Stimulated activated naive CD8-positive, alpha-beta T cell treated with anti-CD3 and anti-CD28 coated beads, Interleukin-15, amount 100 ng/mL, for 72 hours (primary cell): Measurements from ENCODE around the gene HBA1.
A peak's percentile ranks its signal among the peaks of the same experiment; 100 is the strongest.
"Not testable (repeated sequence)": the region's sequence is repeated elsewhere in the genome, so short reads cannot be mapped to it uniquely, and the experiment has no call there.

ENCODE experiments used
- ATAC-seq: fragments of 150-1000 bp; cut with Tn5 transposase; 2 replicates; pipeline ENCODE4 v1.10.0; 2021; ENCODE audit warnings: mild to moderate bottlenecking, moderate library complexity
- DNase-seq, 2 donors: peaks; one replicate each; pipeline ENCODE4 v3.0.0; 2021 to 2022
- H3K27ac Mint-ChIP-seq, 2 donors: one replicate each; pipeline ENCODE4 v1.8.0; 2022; ENCODE audit warnings: mild to moderate bottlenecking in 2 of 2, mixed read lengths in 2 of 2, moderate library complexity in 2 of 2
- H3K27me3 Mint-ChIP-seq: one replicate; pipeline ENCODE4 v1.8.0; 2022; ENCODE audit warnings: mixed read lengths
- H3K4me1 Mint-ChIP-seq: one replicate; pipeline ENCODE4 v1.8.0; 2022; ENCODE audit warnings: mild to moderate bottlenecking, mixed read lengths
- H3K4me3 Mint-ChIP-seq, 2 donors: one replicate each; pipeline ENCODE4 v1.8.0; 2022; ENCODE audit warnings: mild to moderate bottlenecking in 2 of 2, mixed read lengths in 2 of 2, moderate library complexity in 1 of 2
- H3K9me3 Mint-ChIP-seq, 2 donors: one replicate each; pipeline ENCODE4 v1.8.0; 2022; ENCODE audit warnings: mixed read lengths in 2 of 2

HBA1 gene

DNA sequence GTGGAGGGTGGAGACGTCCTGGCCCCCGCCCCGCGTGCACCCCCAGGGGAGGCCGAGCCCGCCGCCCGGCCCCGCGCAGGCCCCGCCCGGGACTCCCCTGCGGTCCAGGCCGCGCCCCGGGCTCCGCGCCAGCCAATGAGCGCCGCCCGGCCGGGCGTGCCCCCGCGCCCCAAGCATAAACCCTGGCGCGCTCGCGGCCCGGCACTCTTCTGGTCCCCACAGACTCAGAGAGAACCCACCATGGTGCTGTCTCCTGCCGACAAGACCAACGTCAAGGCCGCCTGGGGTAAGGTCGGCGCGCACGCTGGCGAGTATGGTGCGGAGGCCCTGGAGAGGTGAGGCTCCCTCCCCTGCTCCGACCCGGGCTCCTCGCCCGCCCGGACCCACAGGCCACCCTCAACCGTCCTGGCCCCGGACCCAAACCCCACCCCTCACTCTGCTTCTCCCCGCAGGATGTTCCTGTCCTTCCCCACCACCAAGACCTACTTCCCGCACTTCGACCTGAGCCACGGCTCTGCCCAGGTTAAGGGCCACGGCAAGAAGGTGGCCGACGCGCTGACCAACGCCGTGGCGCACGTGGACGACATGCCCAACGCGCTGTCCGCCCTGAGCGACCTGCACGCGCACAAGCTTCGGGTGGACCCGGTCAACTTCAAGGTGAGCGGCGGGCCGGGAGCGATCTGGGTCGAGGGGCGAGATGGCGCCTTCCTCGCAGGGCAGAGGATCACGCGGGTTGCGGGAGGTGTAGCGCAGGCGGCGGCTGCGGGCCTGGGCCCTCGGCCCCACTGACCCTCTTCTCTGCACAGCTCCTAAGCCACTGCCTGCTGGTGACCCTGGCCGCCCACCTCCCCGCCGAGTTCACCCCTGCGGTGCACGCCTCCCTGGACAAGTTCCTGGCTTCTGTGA is at the start of gene HBA1:
Gene HBA1, plus strand, starts transcription at position 204 of the 906 bp plus-strand sequence. Its CDS starts 37 bp downstream, at position 241.
- H3K27me3 Mint-ChIP-seq: peaks cover 53% of the 10 kb centered on the region
- ATAC-seq: peak; percentile 32

DNA sequence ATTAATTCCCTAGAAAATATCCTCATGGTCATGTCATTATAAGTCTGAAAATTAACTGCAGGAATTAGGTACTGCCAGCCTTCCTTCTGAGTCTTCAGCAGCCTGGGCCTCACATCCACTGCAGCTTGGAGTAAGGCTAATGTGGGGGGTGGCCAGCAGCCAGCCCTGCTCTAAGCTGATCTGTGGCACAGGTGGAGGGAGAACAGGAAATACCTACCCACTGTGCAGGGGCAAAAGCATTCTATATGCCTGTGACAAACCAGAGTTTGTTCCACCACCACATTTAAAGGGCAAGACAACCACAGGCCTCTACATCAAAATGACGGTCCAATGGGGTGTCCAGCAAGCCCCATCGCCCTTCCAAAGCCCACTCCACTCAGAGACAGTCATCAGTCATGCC is 47.4 kb upstream of the HBA1 start:
- Mint-ChIP-seq H3K27me3 (no peaks in the 10 kb centered on the region), H3K27ac (no peak overlapping the region), H3K4me3 (no peak overlapping the region), H3K9me3 (no peaks in the 10 kb centered on the region), H3K4me1 (peaks cover 44% of the 10 kb centered on the region)
- ATAC-seq (peak; percentile 63), DNase-seq (no peak)

More for the DNA sequence above, at the start of gene HBA1:
- Mint-ChIP-seq H3K27ac (peak within 1 kb of the TSS in 1 of 2 donors; percentile 63), H3K4me3 (peak within 1 kb of the TSS; percentile 19 to 24), H3K4me1 (peaks cover 37% of the 10 kb centered on the region)
- H3K9me3 Mint-ChIP-seq, DNase-seq: not testable (repeated sequence)

DNA sequence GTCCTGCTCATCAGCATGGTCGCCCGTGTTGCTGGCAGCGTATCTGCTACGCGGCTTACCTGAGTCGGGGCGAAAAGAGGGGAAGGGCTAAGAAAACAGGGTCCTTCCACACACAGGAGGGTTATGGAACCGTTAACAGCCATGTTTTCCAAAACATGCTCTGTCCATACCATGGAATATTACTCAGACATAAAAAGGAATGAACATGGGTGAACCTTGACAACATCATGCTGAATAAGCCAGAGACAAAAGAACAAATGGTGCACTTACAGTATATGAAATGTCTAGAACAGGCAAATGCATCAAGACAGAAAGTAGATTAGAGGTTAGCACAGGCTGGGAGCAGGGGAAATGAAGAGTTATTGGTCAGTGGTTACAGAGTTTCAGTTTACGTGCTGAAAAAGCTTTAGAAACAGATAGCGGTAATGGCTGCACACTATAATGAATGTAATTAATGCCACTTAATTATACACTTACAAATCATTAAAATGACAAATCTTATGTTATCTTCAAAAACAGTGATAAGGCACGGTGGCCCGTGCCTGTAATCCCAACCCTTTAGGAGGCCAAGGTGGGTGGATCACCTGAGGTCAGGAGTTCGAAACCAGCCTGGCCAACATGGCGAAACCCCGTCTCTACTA is 45.8 kb upstream of the HBA1 start:
- Mint-ChIP-seq H3K27me3 (no peaks in the 10 kb centered on the region), H3K4me3 (no peak overlapping the region), H3K9me3 (no peaks in the 10 kb centered on the region), H3K27ac (no peak overlapping the region), H3K4me1 (peaks cover 56% of the 10 kb centered on the region)
- DNase-seq: no peak
- peak; percentile 40 for ATAC-seq

DNA sequence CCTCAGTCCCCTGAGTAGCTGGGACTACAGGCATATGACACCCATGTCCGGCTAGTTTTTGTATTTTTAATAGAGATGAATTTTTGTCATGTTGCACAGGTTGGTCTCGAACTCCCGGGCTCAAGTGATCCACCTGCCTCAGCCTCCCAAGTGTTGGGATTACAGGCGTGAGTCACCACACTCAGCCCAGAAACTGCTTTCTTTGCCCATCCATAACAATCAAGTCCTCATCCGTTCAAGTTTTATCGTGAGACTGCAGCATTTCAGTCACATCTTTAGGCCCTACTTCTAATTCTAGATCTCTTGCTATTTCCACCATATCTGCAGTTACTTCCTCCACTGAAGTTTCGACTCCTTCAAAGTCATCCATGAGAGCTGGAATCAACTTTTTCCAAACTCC is 44.4 kb upstream of the HBA1 start:
- peak overlapping the region in 1 of 2 donors; percentile 14 for H3K27ac Mint-ChIP-seq
- no peaks in the 10 kb centered on the region for H3K9me3 Mint-ChIP-seq
- ATAC-seq: no peak
- H3K27me3 Mint-ChIP-seq: no peaks in the 10 kb centered on the region
- no peak overlapping the region for H3K4me3 Mint-ChIP-seq
- peaks cover 60% of the 10 kb centered on the region for H3K4me1 Mint-ChIP-seq
- DNase-seq: no peak

DNA sequence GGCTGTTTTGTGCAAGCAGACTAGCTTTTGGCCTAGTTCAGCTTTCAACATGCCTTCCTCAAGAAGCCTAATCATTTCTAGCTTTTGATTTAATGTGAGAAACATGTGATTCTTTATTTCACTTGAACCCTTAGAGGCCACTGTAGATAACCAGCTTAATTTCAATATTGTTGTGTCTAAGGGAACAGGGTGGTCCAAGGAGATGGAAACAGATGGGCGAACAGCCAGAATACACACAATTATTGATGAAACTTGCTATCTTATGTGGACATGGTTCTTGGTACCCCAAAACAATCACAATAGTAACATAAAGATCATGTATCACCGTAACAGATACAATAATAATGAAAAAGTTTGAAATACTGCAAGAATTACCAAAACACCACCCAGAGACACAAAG is 42.8 kb upstream of the HBA1 start:
- no peak for ATAC-seq
- H3K9me3 Mint-ChIP-seq: no peaks in the 10 kb centered on the region
- no peak overlapping the region for H3K4me3 Mint-ChIP-seq
- H3K27me3 Mint-ChIP-seq: no peaks in the 10 kb centered on the region
- no peak overlapping the region for H3K27ac Mint-ChIP-seq
- no peak for DNase-seq
- H3K4me1 Mint-ChIP-seq: peaks cover 72% of the 10 kb centered on the region

DNA sequence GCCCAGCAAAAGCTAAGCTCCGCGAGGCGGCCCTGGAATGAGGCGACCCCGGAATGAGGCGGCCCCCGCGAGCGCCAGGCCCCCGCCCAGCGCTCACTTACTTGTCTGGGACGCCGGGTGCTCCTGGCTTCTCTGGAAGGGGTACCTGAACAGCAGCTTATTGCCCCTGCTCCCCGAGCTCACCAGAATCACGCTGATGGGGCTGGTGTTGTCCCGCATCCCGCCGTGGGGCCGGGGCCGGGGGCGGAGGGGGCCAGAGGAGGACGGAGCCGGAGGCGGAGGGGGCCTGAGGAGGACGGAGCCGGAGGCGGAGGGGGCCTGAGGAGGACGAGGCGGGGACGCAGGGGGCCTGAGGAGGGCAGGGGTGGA is 38.4 kb upstream of the HBA1 start:
- H3K4me1 Mint-ChIP-seq: peaks cover 48% of the 10 kb centered on the region
- peaks cover under 1% of the 10 kb centered on the region for H3K27me3 Mint-ChIP-seq
- DNase-seq (peak; percentile 44 to 45), ATAC-seq (peak; percentile 39)
- H3K9me3 Mint-ChIP-seq: no peaks in the 10 kb centered on the region
- peak overlapping the region; percentile 85 to 89 for H3K4me3 Mint-ChIP-seq
- H3K27ac Mint-ChIP-seq: peak overlapping the region; percentile 78 to 81

DNA sequence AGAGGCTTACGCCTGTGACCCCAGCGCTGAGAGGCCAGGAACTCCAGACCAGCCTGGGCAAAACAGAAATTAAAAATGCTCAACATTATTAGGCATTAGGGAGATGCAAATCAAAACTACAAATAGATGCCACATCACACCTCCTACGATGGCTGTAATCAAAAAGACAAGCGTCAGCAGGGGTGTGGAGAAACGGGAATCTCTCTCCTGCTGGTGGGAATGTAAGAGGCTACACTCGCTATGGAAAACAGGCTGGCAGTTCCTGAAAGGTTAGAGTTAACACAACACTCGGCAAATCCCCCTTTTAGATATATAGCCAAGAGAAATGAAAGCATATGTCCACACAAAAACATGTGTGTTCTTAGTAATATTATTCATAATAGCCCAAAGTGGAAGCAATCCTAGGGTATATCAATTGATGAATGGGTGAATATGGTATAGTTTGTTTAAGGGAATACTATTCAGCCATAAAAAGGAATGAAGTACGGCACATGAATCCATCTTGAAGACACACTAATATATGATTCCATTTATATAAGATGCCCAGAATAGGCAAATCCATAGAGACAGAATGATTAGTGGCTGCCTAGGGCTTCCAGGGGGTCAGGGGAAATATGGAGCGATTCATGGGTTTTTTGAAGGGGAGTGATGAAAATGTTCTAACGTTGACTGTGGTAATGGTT is 36.2 kb upstream of the HBA1 start:
- Mint-ChIP-seq H3K9me3 (no peaks in the 10 kb centered on the region), H3K4me3 (no peak overlapping the region), H3K27me3 (peaks cover 21% of the 10 kb centered on the region), H3K4me1 (peaks cover 25% of the 10 kb centered on the region), H3K27ac (no peak overlapping the region)
- ATAC-seq: no peak
- DNase-seq: no peak

DNA sequence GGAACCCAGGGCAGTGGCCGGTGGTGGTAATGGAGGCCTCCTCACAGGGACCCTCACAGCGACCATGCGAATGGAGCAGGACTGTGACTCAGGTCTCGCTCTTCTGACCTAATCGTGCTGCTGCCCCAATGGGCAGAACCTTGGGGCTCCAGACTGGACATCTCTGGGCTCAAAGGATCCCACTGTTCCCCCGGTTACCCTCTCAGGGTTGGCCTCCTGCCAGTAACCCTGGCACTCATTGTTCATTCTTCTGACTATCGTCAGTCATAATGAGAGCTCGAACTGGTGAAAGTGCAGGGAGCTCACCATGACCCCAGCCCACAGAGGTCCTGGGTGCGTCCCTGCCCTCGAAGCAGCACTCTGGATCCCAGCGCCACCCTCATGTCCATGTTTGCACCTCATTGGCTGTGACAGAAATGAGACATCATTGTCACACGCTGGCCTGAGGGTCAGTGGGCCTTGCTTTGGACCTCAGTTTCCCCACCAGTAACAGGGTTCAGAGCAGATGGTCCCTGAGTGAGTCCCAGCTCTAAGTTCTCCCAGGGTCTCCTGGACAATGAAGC is 34.0 kb upstream of the HBA1 start:
- H3K27ac Mint-ChIP-seq: no peak overlapping the region
- DNase-seq (no peak), ATAC-seq (no peak)

DNA sequence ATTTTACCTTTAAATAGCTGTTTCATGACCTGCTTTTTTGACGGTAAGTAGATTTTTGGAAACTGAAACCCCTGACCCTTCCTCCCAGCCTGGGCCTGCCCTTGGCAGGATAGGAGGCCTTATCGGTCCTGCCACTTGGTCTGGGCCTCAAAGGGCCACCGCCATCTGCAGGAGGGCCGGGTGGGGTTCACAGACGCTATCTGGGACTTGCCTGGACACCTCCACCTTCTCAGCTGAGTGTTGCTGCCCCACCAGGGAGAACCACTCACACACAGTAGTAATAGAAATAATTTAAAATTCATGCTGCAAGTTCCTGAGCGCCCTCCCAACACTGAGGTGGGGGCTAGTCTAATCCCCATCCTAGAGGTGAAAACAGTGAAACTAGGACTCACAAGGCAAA is 33.4 kb upstream of the HBA1 start:
- Mint-ChIP-seq H3K27me3 (peaks cover 21% of the 10 kb centered on the region), H3K9me3 (no peaks in the 10 kb centered on the region), H3K4me1 (peaks cover 7% of the 10 kb centered on the region), H3K4me3 (no peak overlapping the region), H3K27ac (no peak overlapping the region)
- DNase-seq (no peak), ATAC-seq (no peak)

More for the DNA sequence above, 34.0 kb upstream of the HBA1 start:
- Mint-ChIP-seq H3K4me1 (peaks cover 13% of the 10 kb centered on the region), H3K27me3 (peaks cover 21% of the 10 kb centered on the region), H3K4me3 (no peak overlapping the region), H3K9me3 (no peaks in the 10 kb centered on the region)

DNA sequence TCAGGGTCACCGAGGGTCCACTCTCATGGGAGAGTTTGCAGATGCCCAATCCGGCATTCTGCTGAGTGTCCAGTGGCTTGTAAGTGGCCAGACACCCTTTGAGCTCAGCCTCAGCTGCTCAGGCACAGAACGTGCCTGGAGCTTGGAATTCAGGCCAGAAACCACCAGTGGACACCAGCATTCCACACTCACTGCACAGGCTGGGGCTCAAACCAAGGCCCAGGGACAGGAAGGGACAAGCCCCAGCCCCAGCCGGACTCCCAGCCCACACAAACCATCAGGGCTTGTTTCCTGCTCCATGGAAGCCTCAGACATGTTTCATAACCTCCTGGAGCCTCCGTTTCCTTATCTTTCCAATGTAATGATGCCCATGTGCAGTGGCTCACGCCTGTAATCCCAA is 33.0 kb upstream of the HBA1 start:
- no peak overlapping the region for H3K4me3 Mint-ChIP-seq
- H3K4me1 Mint-ChIP-seq: peaks cover 6% of the 10 kb centered on the region
- no peaks in the 10 kb centered on the region for H3K9me3 Mint-ChIP-seq
- H3K27me3 Mint-ChIP-seq: peaks cover 21% of the 10 kb centered on the region
- ATAC-seq (no peak), DNase-seq (no peak)
- peak overlapping the region in 1 of 2 donors; percentile 13 for H3K27ac Mint-ChIP-seq

DNA sequence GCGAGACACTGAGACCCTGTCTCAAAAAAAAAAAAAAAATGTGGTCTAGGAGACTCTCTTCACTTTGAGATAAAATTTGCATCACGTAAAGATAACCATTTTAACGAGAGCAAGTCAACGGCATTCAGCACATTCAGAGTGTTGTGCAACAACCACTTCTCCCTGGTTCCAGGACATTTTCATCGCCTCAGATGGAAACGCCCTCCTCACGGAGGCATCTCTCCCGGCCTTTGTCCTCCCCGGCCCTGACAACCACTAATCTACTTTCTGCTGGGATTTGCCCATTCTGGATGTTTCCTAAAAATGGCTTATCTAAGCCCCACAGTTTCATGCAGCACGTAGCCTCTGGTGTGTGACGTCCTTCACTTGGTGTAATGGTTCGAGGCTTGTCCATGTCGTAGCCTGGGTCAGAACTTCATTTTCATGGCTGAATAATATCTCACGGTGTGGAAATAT is 31.7 kb upstream of the HBA1 start:
- ATAC-seq: no peak
- Mint-ChIP-seq H3K4me3 (no peak overlapping the region), H3K27ac (peak overlapping the region in 1 of 2 donors; percentile 3)

DNA sequence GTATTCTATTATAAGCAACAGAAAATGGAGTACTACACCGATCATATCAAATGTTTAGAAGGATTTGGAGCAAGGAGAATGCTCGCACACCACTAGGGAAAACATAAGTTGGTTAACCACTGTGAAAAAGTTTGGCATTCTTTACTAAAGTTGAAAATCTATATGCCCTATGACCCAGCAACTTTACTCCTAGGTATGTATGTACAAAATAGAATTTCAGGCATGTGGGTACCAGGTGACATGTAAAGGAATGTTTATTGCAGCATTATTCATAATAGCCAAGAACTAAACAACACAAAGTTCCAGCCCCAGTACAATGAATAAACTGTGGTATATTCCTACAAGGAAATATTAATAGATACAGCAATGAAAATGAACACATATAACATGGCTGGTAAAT is 29.8 kb upstream of the HBA1 start:
- no peak for DNase-seq
- Mint-ChIP-seq H3K27ac (no peak overlapping the region), H3K4me1 (no peaks in the 10 kb centered on the region), H3K27me3 (peaks cover 48% of the 10 kb centered on the region), H3K4me3 (no peak overlapping the region), H3K9me3 (no peaks in the 10 kb centered on the region)
- ATAC-seq: no peak

More for the DNA sequence above, 31.7 kb upstream of the HBA1 start:
- no peak for DNase-seq
- H3K27me3 Mint-ChIP-seq: peaks cover 33% of the 10 kb centered on the region
- no peaks in the 10 kb centered on the region for H3K9me3 Mint-ChIP-seq
- H3K4me1 Mint-ChIP-seq: no peaks in the 10 kb centered on the region

DNA sequence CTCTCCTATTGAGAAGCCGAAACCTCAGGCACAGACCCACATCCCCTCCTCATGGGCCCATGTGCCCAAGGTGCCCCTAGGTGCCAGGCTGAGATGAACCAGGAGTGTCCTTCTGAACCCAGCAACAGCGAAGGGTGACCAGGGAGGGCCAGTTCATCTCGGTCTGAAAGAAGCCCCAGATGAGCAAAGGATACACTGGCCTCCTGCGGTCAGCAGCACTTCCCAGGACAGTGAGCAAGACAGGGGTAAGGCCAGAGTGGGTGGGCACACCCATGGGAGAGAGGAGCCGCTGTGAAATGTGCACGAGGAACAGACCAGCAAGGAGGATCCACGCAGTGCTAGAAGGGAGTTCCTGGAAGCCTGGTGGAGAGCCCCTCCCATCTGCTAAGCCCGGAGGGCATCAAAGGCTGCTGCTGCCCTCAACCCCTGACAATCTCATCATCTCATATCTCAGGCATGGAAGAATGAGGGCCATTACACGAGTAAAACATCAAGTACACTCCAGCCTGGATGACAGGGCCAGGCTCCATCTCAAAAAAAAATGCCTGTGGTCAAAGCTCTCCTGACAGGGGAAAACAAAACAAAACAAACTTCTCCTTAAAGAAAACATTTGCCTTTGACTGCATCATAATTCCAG is 27.3 kb upstream of the HBA1 start:
- peaks cover 51% of the 10 kb centered on the region for H3K27me3 Mint-ChIP-seq
- DNase-seq (no peak), ATAC-seq (no peak)
- H3K4me3 Mint-ChIP-seq: no peak overlapping the region
- no peaks in the 10 kb centered on the region for H3K9me3 Mint-ChIP-seq
- H3K4me1 Mint-ChIP-seq: peaks cover 2% of the 10 kb centered on the region
- H3K27ac Mint-ChIP-seq: no peak overlapping the region

DNA sequence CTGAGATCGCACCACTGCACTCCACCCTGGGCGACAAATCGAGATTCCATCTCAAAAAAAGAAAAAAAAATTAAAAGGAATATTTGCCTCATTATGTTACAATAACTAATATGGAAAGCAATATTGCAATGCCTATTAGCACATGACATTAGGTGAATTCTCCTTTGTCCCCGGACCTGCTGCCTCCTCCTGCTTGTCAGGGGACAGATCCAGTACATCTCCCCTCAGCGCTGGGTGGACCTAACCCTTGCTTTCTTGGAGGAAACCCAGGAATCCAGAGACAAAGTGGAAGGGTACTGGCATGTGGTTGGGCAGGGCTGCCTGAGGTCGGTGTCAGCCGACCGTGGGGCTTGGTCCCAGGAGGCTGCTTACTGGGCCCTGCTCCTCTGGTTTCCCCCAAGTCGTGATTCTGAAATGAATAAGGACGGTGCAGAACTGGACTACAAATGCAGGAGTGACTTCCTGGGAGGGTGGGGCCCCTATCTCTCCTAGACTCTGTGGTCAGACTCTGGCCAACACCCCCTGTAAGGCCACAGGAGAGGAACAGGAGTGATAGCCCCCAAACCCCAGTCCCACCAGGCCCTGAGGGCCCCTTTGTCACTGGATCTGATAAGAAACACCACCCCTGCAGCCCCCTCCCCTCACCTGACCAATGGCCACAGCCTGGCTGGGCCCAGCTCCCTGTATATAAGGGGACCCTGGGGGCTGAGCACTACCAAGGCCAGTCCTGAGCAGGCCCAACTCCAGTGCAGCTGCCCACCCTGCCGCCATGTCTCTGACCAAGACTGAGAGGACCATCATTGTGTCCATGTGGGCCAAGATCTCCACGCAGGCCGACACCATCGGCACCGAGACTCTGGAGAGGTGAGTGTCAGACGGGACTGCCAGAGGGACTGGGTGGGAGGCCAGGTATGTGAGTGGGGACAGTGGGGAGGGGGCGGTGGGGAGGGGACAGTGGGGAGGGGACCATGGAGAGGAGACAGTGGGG is 24.0 kb upstream of the HBA1 start, which contains the start of gene HBZ:
Gene HBZ, plus strand, starts transcription at position 504 of the 988 bp plus-strand sequence. Its CDS starts 266 bp downstream, at position 770.
- Mint-ChIP-seq H3K9me3 (no peaks in the 10 kb centered on the region), H3K27me3 (peaks cover 71% of the 10 kb centered on the region), H3K27ac (no peak within 1 kb of the TSS), H3K4me3 (no peak within 1 kb of the TSS), H3K4me1 (peaks cover 13% of the 10 kb centered on the region)
- ATAC-seq: peak; percentile 36
- no peak for DNase-seq
